Measurements from ENCODE around the gene BCR.

Gene BCR

GRCh38 chr22:23263651-23264555, 83.6 kb downstream of the BCR start:
- Histone ChIP-seq H3K4me3 (ENCODE audit: low read depth, low read length) (no peak overlapping the region), H3K4me1 (no peaks in the 10 kb centered on the region), H3K27me3 (no peaks in the 10 kb centered on the region), H3K9me3 (no peaks in the 10 kb centered on the region), H3K36me3 (peaks cover 3% of the 10 kb centered on the region)
- no peak for DNase-seq
- TF ChIP-seq, protein P1, sequence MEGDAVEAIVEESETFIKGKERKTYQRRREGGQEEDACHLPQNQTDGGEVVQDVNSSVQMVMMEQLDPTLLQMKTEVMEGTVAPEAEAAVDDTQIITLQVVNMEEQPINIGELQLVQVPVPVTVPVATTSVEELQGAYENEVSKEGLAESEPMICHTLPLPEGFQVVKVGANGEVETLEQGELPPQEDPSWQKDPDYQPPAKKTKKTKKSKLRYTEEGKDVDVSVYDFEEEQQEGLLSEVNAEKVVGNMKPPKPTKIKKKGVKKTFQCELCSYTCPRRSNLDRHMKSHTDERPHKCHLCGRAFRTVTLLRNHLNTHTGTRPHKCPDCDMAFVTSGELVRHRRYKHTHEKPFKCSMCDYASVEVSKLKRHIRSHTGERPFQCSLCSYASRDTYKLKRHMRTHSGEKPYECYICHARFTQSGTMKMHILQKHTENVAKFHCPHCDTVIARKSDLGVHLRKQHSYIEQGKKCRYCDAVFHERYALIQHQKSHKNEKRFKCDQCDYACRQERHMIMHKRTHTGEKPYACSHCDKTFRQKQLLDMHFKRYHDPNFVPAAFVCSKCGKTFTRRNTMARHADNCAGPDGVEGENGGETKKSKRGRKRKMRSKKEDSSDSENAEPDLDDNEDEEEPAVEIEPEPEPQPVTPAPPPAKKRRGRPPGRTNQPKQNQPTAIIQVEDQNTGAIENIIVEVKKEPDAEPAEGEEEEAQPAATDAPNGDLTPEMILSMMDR (IDR thresholded peaks at IDR 0.05; ENCODE audit: low read depth, low read length), result no peak

DNA sequence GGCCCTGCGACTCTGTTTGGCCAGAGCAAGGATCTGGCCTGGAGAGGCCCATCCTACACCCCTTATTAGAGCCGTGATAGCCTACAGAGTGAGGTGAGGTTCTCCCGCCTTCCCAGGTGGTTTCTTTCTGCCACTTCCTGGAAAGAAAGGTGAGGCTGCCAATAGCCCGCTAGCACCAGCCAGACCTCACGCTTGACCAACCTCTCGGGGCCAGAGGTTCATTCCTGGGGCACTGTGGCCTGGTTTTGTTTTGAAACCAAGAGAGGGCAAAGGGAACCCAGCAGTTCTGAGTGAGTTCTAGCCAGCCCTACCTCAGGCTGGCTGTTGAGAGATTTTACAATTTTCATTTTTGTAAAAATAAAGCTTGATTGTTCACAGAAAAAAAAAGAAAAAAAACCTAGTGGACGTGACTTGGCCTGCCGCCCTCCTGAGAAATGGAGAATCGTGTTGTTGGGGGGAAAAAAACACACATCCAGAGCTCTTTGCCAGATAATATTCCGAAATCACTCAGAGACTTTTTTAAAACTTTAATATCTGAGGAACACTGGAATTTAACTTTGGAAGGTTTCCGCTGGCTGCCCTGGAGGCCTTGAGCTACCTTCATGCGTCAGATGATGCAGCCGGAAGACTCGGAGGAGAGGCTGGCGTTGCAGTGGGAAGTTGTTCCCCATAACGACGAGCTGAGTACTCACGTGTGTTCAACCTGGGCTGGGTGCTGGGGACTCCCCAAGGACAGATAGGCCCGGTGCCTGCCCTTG, 84.5 kb downstream of the BCR start:
- no peak for DNase-seq
- Histone ChIP-seq H3K4me1 (no peaks in the 10 kb centered on the region), H3K27me3 (no peaks in the 10 kb centered on the region), H3K4me3 (ENCODE audit: low read depth, low read length) (no peak overlapping the region), H3K36me3 (peaks cover 3% of the 10 kb centered on the region), H3K9me3 (no peaks in the 10 kb centered on the region)
- TF ChIP-seq, protein P1 (IDR thresholded peaks at IDR 0.05; ENCODE audit: low read depth, low read length), result no peak

- no peak for DNase-seq
- Histone ChIP-seq H3K9me3 (no peaks in the 10 kb centered on the region), H3K4me1 (no peaks in the 10 kb centered on the region), H3K36me3 (peaks cover 3% of the 10 kb centered on the region), H3K27me3 (no peaks in the 10 kb centered on the region), H3K4me3 (ENCODE audit: low read depth, low read length) (no peak overlapping the region)
- TF ChIP-seq, protein P1 (IDR thresholded peaks at IDR 0.05; ENCODE audit: low read depth, low read length), result no peak
These were observed 85.0 kb downstream of the BCR start for GRCh38 chr22:23265368-23265700.

- TF ChIP-seq, protein P1 (IDR thresholded peaks at IDR 0.05; ENCODE audit: low read depth, low read length), result no peak
- no peak for DNase-seq
- Histone ChIP-seq H3K4me3 (ENCODE audit: low read depth, low read length) (no peak overlapping the region), H3K4me1 (no peaks in the 10 kb centered on the region), H3K27me3 (no peaks in the 10 kb centered on the region), H3K9me3 (no peaks in the 10 kb centered on the region), H3K36me3 (peaks cover 3% of the 10 kb centered on the region)
These were observed 86.5 kb downstream of the BCR start for GRCh38 chr22:23266780-23267179.

DNA sequence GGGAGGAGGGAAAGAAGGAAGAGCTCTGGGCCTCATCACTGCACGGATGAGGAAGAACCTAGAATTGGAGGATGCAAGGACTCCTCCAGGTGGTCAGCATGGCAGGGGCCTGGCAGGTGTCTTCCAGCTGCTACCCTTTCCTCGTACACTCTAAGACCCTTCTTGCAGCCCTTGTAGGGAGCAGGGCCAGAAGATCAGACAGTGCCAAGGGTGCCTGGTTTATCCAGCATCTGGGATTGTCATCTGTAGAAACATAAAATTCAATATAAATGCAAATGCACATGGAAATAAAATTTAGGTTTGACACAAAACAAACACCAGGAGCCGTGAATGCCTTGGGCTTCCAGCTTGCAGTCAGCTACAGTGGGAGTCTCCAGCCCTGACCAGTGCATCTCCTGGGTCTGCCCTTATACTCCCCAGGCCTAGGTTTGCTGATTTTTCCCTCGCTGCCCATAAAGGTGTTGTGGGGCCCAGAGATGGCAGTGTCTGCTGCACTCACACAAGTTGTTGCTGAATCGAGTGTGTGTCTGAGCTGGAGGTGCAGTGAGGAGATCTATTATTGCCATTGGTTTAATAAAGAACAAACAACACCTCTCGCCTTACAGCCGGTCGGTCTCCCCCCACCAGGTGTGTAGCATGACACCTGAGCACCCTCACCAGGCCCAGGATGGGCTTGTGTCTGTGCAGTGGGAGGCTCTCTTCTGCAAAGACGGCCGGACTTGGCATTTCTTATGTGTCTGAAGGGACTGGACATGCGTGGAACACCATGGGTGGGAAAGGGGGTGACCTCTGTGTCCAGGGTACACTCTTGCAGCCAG, 87.1 kb downstream of the BCR start:
- Histone ChIP-seq H3K4me1 (no peaks in the 10 kb centered on the region), H3K36me3 (peaks cover 3% of the 10 kb centered on the region), H3K27me3 (no peaks in the 10 kb centered on the region), H3K9me3 (no peaks in the 10 kb centered on the region), H3K4me3 (ENCODE audit: low read depth, low read length) (no peak overlapping the region)
- no peak for DNase-seq
- TF ChIP-seq, protein P1 (IDR thresholded peaks at IDR 0.05; ENCODE audit: low read depth, low read length), result no peak

All from BE2C (cell line).